HEK293 (cell line): Measurements from ENCODE around the gene INO80B.

ENCODE experiments used
- SETDB1 ChIP-seq: IDR thresholded peaks from one replicate; pipeline ENCODE4 v1.6.1; 2017; ENCODE audit warnings: mild to moderate bottlenecking, low read length, moderate library complexity, mixed read lengths; ENCODE audit not compliant: insufficient read length
- SP3 ChIP-seq: fragments of 450-650 bp; formaldehyde crosslinking; IDR thresholded peaks from 2 replicates; pipeline ENCODE4 v1.5.1; 2016; ENCODE audit warnings: missing biosample characterization, missing genetic modification characterization
- ZBTB48 ChIP-seq: fragments of 450-650 bp; formaldehyde crosslinking; IDR thresholded peaks from 2 replicates; pipeline ENCODE4 v1.5.1; 2016; ENCODE audit warnings: missing biosample characterization, missing genetic modification characterization
- ZBTB7A ChIP-seq: fragments of 450-650 bp; formaldehyde crosslinking; IDR thresholded peaks from 2 replicates; pipeline ENCODE4 v1.5.1; 2016; ENCODE audit warnings: low read depth, missing biosample characterization, missing genetic modification characterization
- ZNF155 ChIP-seq: fragments of 450-650 bp; formaldehyde crosslinking; IDR thresholded peaks from 2 replicates; pipeline ENCODE4 v1.5.1; 2016; ENCODE audit warnings: missing biosample characterization, missing genetic modification characterization
- ZNF157 ChIP-seq: fragments of 450-650 bp; formaldehyde crosslinking; IDR thresholded peaks from 2 replicates; pipeline ENCODE4 v1.5.1; 2016; ENCODE audit warnings: missing biosample characterization, missing genetic modification characterization
- ZNF174 ChIP-seq: fragments of 450-650 bp; formaldehyde crosslinking; IDR thresholded peaks from 2 replicates; pipeline ENCODE4 v1.5.0; 2017; ENCODE audit warnings: missing biosample characterization, mild to moderate bottlenecking, missing genetic modification characterization
- ZNF184 ChIP-seq: fragments of 450-650 bp; IDR thresholded peaks from 2 replicates; pipeline ENCODE4 v1.5.1; 2018; ENCODE audit warnings: missing biosample characterization, mild to moderate bottlenecking, missing genetic modification characterization
- ZNF214 ChIP-seq: fragments of 450-650 bp; formaldehyde crosslinking; IDR thresholded peaks from 2 replicates; pipeline ENCODE4 v1.5.1; 2017; ENCODE audit warnings: missing biosample characterization, mild to moderate bottlenecking, missing genetic modification characterization, borderline replicate concordance
- ZNF23 ChIP-seq: fragments of 450-650 bp; formaldehyde crosslinking; IDR thresholded peaks from 2 replicates; pipeline ENCODE4 v1.5.1; 2016; ENCODE audit warnings: missing biosample characterization, missing genetic modification characterization, borderline replicate concordance
- ZNF354C ChIP-seq: fragments of 450-650 bp; formaldehyde crosslinking; IDR thresholded peaks from 2 replicates; pipeline ENCODE4 v1.5.1; 2016; ENCODE audit warnings: missing biosample characterization, missing genetic modification characterization, low read depth, borderline replicate concordance
- ZNF423 ChIP-seq: fragments of 450-650 bp; formaldehyde crosslinking; IDR thresholded peaks from 2 replicates; pipeline ENCODE4 v1.5.1; 2016; ENCODE audit warnings: missing biosample characterization, missing genetic modification characterization
- ZNF501 ChIP-seq: fragments of 450-650 bp; formaldehyde crosslinking; IDR thresholded peaks from 2 replicates; pipeline ENCODE4 v1.5.1; 2016; ENCODE audit warnings: missing biosample characterization, missing genetic modification characterization
- ZNF658 ChIP-seq: fragments of 450-650 bp; formaldehyde crosslinking; IDR thresholded peaks from 2 replicates; pipeline ENCODE4; 2016; ENCODE audit warnings: missing biosample characterization, missing genetic modification characterization
- ZNF792 ChIP-seq: fragments of 450-650 bp; formaldehyde crosslinking; IDR thresholded peaks from 2 replicates; pipeline ENCODE4 v1.5.1; 2016; ENCODE audit warnings: missing biosample characterization, missing genetic modification characterization
- ZXDB ChIP-seq: fragments of 450-650 bp; formaldehyde crosslinking; IDR thresholded peaks from 2 replicates; pipeline ENCODE4 v1.5.1; 2016; ENCODE audit warnings: missing biosample characterization, missing genetic modification characterization
- TF ChIP-seq, protein P1 (sequence below): fragments of 450-650 bp; formaldehyde crosslinking; IDR thresholded peaks from 2 replicates; pipeline ENCODE4 v1.5.1; 2017; ENCODE audit warnings: missing biosample characterization, missing genetic modification characterization
- TF ChIP-seq, protein P2 (sequence below): fragments of 450-650 bp; formaldehyde crosslinking; IDR thresholded peaks from 2 replicates; pipeline ENCODE4 v1.5.1; 2016; ENCODE audit warnings: missing biosample characterization, missing genetic modification characterization
- TF ChIP-seq, protein P3 (sequence below): fragments of 450-650 bp; formaldehyde crosslinking; IDR thresholded peaks from 2 replicates; pipeline ENCODE4 v1.5.1; 2017; ENCODE audit warnings: missing biosample characterization, missing genetic modification characterization
- TF ChIP-seq, protein P4 (sequence below): fragments of 450-650 bp; formaldehyde crosslinking; IDR thresholded peaks from 2 replicates; pipeline ENCODE4 v1.5.1; 2016; ENCODE audit warnings: missing biosample characterization, missing genetic modification characterization
- TF ChIP-seq, protein P5 (sequence below): fragments of 450-650 bp; formaldehyde crosslinking; IDR thresholded peaks from 2 replicates; pipeline ENCODE4 v1.5.1; 2016; ENCODE audit warnings: missing biosample characterization, missing genetic modification characterization, borderline replicate concordance
- TF ChIP-seq, protein P6 (sequence below): fragments of 450-650 bp; formaldehyde crosslinking; IDR thresholded peaks from 2 replicates; pipeline ENCODE4 v1.5.1; 2016; ENCODE audit warnings: missing biosample characterization, missing genetic modification characterization

The INO80B gene

DNA sequence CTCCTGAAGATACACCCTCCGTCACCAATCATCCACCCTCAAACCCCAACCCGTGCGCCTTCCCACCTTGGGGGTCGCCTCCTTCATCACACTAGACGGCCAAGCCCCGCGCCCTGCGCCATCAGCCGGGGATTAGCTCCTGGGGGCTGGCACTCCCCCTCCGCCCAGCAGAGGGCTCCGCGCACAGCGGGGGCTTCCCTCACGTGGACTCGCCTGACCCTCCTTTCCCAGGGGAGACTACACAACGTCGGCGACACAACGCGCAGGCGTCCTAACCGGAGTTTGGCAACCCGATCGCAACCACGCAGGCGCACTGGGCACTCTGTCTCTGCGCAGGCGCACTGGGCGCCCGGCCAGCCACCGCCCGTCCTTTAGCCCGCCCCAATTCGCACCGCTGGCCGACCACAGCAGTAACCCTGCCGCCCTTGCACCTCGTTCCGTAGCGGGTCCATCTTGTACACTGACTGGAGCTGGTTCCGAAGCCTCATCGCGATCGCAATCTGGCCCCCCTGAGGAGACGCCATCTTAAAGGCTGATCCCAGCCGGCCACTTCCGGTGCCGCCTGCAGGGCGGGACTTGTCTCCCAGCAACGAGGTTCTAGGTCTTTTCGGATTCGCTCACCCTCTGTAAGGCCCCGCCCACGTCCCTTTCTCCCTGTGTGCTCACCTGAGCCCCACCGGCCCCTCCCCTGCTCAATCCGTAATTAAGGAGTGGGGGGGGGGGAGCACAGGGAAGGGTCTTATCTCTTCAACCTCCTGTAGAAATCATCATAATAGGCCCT lies 52.4 kb downstream of the INO80B start, which contains the start of gene PCGF1 (continued):
- TF ChIP-seq, protein P1, sequence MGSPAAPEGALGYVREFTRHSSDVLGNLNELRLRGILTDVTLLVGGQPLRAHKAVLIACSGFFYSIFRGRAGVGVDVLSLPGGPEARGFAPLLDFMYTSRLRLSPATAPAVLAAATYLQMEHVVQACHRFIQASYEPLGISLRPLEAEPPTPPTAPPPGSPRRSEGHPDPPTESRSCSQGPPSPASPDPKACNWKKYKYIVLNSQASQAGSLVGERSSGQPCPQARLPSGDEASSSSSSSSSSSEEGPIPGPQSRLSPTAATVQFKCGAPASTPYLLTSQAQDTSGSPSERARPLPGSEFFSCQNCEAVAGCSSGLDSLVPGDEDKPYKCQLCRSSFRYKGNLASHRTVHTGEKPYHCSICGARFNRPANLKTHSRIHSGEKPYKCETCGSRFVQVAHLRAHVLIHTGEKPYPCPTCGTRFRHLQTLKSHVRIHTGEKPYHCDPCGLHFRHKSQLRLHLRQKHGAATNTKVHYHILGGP = no peak
- TF ChIP-seq ZNF174 (tag by site-specific recombination) (no peak), SETDB1 (no peak), ZBTB48 (tag by site-specific recombination) (peak; percentile 77), ZNF184 (tag by site-specific recombination) (no peak), ZNF658 (tag by site-specific recombination) (no peak), ZNF354C (tag by site-specific recombination) (no peak), SP3 (tag by site-specific recombination) (peak; percentile 86), ZNF792 (tag by site-specific recombination) (no peak), ZNF423 (tag by site-specific recombination) (peak; percentile 97), ZNF23 (tag by site-specific recombination) (no peak), ZNF155 (tag by site-specific recombination) (no peak), ZXDB (tag by site-specific recombination) (peak; percentile 67), ZNF214 (no peak), ZNF157 (tag by site-specific recombination) (no peak), ZBTB7A (tag by site-specific recombination) (peak; percentile 66; the same call in 1 of the 2 replicates), ZNF501 (tag by site-specific recombination) (peak; percentile 66; the same call in 1 of the 2 replicates)
- TF ChIP-seq, protein P2, sequence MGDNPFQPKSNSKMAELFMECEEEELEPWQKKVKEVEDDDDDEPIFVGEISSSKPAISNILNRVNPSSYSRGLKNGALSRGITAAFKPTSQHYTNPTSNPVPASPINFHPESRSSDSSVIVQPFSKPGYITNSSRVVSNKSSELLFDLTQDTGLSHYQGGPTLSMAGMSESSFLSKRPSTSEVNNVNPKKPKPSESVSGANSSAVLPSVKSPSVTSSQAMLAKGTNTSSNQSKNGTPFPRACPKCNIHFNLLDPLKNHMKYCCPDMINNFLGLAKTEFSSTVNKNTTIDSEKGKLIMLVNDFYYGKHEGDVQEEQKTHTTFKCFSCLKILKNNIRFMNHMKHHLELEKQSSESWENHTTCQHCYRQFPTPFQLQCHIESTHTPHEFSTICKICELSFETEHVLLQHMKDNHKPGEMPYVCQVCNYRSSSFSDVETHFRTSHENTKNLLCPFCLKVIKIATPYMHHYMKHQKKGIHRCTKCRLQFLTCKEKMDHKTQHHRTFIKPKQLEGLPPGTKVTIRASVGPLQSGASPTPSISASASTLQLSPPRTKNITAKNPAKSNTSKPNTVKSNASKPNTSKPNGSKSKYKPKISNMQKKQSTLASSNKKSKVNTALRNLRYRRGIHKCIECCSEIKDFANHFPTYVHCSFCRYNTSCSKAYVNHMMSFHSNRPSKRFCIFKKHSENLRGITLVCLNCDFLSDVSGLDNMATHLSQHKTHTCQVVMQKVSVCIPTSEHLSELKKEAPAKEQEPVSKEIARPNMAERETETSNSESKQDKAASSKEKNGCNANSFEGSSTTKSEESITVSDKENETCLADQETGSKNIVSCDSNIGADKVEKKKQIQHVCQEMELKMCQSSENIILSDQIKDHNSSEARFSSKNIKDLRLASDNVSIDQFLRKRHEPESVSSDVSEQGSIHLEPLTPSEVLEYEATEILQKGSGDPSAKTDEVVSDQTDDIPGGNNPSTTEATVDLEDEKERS (tag by site-specific recombination) = no peak
- TF ChIP-seq, protein P3, sequence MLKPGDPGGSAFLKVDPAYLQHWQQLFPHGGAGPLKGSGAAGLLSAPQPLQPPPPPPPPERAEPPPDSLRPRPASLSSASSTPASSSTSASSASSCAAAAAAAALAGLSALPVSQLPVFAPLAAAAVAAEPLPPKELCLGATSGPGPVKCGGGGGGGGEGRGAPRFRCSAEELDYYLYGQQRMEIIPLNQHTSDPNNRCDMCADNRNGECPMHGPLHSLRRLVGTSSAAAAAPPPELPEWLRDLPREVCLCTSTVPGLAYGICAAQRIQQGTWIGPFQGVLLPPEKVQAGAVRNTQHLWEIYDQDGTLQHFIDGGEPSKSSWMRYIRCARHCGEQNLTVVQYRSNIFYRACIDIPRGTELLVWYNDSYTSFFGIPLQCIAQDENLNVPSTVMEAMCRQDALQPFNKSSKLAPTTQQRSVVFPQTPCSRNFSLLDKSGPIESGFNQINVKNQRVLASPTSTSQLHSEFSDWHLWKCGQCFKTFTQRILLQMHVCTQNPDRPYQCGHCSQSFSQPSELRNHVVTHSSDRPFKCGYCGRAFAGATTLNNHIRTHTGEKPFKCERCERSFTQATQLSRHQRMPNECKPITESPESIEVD = no peak
- TF ChIP-seq, protein P4, sequence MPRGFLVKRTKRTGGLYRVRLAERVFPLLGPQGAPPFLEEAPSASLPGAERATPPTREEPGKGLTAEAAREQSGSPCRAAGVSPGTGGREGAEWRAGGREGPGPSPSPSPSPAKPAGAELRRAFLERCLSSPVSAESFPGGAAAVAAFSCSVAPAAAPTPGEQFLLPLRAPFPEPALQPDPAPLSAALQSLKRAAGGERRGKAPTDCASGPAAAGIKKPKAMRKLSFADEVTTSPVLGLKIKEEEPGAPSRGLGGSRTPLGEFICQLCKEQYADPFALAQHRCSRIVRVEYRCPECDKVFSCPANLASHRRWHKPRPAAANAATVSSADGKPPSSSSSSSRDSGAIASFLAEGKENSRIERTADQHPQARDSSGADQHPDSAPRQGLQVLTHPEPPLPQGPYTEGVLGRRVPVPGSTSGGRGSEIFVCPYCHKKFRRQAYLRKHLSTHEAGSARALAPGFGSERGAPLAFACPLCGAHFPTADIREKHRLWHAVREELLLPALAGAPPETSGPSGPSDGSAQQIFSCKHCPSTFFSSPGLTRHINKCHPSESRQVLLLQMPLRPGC = peak; percentile 37; the same call in 1 of the 2 replicates
- TF ChIP-seq, protein P5, sequence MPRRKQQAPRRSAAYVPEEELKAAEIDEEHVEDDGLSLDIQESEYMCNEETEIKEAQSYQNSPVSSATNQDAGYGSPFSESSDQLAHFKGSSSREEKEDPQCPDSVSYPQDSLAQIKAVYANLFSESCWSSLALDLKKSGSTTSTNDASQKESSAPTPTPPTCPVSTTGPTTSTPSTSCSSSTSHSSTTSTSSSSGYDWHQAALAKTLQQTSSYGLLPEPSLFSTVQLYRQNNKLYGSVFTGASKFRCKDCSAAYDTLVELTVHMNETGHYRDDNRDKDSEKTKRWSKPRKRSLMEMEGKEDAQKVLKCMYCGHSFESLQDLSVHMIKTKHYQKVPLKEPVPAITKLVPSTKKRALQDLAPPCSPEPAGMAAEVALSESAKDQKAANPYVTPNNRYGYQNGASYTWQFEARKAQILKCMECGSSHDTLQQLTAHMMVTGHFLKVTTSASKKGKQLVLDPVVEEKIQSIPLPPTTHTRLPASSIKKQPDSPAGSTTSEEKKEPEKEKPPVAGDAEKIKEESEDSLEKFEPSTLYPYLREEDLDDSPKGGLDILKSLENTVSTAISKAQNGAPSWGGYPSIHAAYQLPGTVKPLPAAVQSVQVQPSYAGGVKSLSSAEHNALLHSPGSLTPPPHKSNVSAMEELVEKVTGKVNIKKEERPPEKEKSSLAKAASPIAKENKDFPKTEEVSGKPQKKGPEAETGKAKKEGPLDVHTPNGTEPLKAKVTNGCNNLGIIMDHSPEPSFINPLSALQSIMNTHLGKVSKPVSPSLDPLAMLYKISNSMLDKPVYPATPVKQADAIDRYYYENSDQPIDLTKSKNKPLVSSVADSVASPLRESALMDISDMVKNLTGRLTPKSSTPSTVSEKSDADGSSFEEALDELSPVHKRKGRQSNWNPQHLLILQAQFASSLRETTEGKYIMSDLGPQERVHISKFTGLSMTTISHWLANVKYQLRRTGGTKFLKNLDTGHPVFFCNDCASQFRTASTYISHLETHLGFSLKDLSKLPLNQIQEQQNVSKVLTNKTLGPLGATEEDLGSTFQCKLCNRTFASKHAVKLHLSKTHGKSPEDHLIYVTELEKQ (tag by site-specific recombination) = no peak
- TF ChIP-seq, protein P6, sequence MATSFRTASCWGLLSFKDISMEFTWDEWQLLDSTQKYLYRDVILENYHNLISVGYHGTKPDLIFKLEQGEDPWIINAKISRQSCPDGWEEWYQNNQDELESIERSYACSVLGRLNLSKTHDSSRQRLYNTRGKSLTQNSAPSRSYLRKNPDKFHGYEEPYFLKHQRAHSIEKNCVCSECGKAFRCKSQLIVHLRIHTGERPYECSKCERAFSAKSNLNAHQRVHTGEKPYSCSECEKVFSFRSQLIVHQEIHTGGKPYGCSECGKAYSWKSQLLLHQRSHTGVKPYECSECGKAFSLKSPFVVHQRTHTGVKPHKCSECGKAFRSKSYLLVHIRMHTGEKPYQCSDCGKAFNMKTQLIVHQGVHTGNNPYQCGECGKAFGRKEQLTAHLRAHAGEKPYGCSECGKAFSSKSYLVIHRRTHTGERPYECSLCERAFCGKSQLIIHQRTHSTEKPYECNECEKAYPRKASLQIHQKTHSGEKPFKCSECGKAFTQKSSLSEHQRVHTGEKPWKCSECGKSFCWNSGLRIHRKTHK = no peak
